HG03439 (cell line): ENCODE measurements around the gene KLHL30.

Experiments used
- ATAC-seq: cut with Tn5 transposase; IDR thresholded peaks from one replicate; pipeline ENCODE4 v1.9.1; 2021; ENCODE audit warnings: mild to moderate bottlenecking, moderate library complexity; ENCODE audit not compliant: unreplicated experiment

KLHL30 gene

DNA sequence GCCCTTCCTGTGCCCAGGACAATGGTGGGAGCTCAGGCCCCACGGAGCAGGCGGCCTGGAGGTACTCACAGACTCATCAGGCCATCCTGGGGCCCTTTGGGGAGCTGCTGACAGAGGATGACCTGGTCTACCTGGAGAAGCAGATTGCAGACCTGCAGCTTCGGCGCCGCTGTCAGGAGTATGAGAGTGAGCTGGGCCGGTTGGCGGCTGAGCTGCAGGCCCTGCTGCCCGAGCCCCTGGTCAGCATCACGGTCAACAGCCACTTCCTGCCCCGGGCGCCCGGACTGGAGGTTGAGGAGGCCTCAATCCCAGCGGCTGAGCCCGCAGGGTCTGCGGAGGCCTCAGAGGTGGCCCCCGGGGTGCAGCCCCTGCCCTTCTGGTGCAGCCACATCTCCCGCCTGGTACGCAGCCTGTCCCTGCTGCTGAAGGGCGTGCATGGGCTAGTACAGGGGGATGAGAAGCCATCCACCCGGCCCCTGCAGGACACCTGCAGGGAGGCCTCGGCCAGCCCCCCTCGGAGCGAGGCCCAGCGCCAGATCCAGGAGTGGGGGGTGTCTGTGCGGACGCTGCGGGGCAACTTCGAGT lies 8.3 kb upstream of the KLHL30 start:
- no peak for ATAC-seq

DNA sequence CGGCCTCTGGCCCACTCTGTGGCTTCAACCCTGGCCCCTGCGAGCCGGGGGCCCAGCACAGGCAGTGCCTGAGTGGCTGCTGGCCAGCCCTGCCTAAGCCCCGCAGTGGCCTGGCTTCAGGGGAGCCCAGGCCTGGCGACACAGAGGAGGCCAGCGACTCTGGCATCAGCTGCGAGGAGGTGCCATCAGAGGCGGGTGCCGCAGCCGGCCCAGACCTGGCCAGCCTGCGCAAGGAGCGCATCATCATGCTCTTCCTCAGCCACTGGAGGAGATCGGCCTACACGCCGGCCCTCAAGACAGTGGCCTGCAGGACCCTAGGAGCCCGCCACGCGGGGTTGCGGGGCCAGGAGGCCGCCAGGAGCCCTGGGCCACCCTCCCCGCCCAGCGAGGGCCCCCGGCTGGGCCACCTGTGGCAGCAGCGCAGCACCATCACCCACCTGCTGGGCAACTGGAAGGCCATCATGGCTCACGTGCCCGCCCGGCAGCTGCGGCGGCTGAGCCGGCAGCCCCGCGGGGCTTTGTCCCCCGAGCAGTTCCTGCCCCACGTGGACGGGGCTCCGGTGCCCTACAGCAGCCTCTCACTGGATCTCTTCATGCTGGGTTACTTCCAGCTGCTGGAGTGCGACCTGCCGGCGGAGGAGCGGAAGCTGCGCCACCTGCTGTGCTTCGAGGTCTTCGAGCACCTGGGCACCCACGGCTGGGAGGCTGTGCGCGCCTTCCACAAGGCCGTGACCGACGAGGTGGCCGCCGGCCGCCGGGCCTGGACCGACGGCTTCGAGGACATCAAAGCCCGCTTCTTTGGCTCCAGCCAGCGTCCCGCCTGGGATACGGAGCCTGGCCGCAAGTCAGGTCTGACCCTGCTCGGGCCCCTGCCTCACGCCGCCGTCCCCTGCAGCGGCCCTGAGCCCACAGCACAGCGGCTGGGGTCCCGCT lies 7.5 kb upstream of the KLHL30 start:
- no peak for ATAC-seq

DNA sequence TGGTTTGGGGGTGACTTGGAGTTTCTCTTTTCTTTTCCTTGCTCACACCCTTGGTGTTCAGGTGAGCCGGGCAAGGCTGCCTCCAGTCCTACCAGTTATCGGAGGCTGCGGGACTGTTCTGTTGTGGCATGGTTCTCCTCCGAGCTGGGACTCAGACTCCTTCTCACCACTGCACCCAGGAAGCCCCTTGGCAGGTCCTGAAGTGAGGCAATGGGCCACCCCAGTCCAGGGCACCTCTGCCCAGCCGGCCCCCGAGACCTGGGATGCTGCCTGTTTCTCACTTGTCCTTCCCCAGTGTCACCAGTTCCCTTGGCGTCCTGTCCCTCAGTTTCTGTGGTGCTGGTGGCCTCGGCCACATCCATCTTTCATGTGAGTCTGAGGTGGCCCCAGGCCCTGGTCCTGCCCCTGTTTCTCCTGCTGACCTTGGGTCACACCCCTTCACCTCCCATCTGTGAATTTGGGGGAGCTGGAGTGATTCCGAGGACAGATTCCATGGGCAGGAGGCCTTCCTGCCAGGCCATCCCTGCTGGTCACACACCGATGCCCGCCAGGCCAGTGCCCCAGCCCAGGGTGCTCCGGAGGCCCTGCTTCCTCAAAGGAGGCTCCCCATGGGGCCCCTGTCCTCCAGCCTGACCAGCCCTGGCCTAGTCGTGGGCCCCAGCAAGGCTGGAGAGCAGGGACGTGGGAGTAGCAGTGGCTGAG lies 6.6 kb upstream of the KLHL30 start:
- no peak for ATAC-seq

DNA sequence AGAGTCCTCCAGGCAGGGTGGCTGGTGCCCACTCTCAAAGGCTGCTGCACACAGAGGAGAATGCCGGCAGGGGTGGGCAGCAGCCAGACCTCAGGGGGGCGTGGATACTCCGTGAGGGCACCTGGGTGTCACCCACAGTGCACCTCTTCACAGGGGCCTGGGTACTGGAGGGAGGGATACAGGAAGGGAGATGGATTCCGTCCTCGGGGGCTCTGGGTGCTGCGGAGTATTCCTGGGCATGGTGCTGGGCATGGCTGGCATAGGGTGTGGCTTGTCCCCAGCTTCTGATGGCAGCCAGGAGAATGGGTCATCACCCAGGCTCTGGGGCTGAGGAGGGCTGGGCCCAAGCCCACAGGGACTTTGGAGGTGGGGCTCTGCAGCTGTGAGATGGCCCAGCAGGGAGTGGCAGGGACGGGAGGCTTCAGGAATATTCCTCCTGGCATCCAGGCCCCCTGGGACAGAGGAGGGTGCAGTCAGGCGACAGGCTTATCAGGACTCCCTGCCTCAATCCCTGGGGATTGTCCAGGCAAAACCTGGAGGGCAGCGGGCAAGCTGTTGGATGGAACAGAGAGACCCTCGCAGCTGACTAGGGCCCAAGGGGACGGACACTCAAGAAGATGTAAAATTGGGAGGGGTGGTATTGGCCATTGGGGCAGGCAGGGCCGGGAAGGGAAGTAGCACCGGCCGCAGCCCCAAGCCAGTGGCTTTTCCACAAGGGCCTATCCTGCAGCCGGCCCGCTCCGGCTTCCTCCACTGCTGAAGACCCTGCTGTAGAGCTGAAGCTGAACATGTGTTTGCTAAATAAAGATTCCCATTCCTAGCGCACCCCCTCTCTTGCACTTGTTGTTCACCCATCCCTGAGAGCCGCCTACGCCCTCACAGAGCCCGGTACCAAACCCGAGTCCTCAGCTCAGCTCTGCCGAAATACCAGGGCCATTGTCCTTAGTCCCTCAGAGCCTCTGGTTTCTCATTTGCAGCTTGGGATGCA lies 5.7 kb upstream of the KLHL30 start:
- ATAC-seq, result no peak

DNA sequence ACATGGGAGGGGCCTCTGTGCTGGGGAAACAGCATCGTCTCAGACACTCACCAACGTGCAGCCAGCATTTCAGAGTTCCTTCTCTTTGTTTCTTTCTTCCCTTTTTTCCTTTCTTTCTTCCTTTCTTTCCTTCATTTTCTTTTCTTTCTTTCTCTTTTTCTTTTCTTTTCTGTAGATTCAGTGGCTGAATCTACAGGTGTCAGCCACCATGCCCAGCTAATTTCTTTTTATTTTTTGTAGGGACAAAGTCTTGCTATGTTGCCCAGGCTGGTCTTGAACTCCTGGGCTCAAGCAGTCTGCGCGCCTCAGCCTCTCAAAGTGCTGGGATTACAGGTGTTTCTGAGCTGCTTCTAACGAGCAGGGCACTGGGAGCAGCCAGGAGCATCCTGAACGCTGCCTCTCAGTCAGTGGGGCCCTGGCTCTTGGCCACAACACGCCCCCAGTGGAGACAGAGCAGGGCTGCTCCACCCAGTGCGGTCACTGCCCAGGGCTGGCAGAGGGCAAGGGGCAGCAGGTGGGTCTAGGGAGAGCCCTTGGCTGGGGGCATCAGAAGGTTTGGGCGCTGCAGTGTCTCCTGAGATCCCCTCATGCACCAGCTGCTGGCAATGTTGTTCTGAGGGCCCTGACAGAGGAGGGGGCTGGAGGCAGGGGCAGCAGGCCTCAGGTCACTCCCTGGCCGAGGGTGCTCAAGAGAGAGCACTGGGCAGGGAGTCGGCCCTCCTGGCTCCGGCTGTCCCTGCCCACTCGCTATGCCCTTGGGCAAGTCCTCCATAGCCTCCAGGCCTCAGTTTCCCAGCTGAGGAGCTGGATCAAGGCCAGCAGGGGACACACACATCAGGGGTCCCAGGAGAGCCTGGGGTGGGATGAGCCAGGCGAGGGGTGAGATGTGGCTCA lies 4.7 kb upstream of the KLHL30 start:
- no peak for ATAC-seq

DNA sequence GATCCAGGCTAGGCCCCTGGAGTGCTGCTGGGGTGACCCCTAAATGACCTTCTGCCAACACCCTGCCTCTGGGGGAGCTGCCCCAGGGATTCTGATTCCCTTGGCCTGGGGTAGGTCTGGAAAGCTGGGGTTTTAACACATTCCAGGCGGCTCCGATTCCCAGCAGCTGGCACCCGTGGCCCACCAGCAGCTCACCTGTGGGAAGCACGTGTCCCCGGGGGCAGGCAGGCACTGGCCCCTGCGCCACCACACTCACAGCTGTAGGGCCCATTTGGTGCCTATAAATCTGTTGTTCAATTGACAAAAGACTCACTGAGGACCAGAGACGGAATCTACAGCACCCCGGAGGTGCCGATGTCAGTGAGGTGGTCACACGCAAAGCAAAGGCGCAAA lies 4.1 kb upstream of the KLHL30 start:
- ATAC-seq, result no peak

DNA sequence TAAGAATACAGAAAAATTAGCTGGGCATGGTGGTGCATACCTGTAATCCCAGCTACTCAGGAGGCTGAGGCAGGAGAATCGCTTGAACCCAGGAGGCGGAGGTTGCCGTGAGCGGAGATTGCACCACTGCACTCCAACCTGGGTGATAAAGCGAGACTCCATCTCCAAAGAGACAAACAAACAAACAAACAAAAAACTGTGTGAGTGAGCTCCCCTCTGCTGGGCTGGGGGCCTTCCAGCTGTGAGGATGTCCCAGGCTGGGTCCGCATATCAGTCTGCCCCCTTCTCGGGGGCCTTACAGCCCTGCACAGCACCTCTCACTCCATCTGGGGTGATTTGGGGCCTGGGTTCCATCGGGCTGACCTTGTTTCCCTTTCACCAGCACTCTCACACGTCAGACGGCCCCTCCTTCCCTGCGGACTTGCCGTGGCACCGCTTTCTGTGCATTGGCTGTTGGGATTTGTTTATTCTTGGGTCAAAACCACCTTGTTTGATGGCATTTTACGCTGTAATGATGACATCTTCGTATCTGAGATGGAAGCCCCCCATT lies 2.8 kb upstream of the KLHL30 start:
- ATAC-seq, result no peak

DNA sequence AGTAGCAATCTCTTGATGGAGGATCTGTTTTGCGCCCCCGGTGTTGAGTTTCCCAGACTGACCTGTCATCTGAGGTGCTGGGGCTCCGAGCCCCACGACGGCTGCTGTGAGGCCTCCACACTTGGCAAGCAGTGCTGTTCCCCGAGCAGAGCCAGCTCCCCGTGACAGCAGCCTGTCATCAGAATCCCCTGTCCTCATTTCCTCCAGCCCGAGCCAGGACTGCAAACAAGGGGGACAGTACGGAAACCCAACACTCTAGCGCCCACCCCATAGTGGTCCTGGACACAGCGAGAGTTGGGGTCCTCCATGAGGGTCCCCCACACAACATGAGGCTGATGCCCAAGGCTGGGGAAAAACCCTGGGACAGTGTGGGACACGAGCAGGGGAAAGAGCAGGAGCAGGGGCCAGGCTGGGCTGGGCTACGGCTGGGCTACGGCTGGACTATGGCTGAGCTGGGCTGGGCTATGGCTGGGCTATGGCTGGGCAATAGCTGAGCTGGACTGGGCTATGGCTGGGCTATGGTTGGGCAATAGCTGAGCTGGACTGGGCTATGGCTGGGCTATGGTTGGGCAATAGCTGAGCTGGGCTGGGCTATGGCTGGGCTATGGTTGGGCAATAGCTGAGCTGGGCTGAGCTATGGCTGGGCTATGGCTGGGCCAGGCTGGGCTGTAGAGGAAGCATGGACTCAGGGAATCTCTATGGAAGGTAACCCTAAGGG lies 1.5 kb upstream of the KLHL30 start:
- ATAC-seq, result no peak

DNA sequence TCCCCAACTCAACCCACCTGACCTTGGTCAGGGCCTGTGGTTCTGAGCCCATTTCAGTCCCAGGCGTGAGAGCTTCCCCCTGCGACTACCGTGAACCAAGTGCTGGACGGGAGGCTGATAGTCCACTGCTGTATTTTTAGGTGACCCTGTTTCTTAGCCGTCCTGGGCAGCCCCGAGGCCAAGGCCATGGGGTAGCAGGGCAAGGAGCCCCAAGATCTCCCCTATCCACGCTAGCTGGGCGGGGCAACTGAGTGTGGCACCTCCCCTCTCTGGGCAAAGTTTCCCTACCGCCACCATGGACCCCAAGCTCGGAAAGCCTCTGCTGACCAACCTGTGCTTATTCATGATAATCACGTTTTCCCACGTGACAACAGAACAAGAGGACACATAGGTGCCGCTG lies 583 bp upstream of the KLHL30 start:
- no peak for ATAC-seq

DNA sequence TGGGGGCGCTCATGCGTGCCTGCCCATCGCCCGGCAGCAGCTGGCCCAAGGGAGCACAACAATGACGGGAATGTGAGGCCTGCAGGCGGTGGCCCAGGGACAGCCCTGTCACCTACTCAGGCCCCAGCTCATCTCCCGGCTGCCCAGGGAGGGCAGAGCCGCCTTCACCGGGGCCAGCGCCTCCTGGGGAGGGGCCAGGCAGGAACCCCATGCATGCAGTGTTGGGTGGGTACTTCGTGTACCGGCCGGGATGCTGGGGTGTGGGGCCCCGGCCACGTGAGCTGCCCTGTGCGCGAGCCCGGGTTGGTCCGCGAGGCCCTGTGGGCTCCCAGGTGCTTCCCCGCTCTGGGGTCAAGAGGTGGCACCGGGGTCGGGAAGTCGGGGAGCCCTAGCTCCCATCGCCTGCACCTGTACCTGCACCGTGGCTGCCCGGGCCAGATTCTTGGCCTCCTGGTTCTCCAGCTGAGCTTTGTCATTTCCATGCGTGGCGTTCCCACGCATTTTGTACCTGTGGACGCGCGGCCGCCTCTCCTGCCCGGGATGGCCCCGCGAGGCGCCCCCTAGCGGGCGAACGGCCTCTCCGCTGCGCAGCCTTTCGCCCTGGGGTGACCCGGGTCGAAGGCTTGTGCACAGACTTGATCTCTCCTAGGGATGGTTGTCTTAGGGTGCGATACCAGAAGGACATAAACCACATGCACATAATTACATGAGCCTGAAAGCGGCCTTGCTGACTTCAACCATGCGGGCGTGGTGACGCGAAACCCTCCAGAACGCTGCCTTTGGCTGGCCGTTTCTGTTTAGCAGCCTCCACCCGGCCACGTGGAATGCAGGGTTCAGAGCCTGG lies 950 bp downstream of the KLHL30 start:
- ATAC-seq, result no peak

DNA sequence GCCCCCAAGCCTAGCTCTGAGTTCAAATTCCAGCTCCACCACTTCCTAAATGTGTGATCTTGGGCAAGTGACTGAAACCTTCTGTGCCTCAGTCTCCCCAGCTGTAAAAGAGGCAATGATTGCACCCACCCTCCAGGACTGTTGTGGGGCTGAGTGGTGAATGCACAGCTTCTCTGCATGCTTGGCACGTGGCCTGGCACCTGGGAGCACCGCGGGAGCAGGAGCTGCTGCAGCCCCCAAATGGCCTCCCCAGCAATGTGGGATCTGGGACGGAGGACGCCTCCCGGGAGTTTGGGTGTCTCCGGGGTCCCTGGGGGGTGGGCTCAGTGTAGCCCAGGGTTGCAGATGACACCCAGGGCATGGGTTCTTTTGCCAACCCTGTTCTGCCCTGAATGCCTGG lies 1.6 kb downstream of the KLHL30 start:
- ATAC-seq, result no peak

DNA sequence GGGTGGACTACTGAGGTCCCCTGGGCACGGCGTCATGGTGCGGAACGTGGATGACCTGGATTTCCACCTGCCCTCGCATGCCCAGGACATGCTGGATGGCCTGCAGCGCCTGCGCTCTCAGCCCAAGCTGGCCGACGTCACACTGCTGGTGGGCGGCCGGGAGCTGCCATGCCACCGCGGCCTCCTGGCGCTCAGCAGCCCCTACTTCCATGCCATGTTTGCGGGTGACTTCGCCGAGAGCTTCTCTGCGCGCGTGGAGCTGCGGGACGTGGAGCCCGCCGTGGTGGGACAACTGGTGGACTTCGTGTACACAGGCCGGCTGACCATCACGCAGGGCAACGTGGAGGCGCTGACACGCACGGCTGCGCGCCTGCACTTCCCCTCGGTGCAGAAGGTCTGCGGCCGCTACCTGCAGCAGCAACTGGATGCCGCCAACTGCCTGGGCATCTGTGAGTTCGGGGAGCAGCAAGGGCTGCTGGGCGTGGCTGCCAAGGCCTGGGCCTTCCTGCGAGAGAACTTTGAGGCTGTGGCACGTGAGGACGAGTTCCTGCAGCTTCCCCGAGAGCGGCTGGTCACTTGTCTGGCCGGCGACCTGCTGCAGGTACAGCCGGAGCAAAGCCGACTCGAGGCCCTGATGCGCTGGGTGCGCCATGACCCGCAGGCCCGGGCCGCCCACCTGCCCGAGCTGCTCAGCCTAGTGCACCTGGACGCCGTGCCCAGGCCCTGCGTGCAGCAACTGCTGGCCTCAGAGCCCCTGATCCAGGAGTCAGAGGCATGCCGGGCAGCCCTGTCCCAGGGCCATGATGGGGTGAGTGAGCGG lies 2.5 kb downstream of the KLHL30 start:
- no peak for ATAC-seq

DNA sequence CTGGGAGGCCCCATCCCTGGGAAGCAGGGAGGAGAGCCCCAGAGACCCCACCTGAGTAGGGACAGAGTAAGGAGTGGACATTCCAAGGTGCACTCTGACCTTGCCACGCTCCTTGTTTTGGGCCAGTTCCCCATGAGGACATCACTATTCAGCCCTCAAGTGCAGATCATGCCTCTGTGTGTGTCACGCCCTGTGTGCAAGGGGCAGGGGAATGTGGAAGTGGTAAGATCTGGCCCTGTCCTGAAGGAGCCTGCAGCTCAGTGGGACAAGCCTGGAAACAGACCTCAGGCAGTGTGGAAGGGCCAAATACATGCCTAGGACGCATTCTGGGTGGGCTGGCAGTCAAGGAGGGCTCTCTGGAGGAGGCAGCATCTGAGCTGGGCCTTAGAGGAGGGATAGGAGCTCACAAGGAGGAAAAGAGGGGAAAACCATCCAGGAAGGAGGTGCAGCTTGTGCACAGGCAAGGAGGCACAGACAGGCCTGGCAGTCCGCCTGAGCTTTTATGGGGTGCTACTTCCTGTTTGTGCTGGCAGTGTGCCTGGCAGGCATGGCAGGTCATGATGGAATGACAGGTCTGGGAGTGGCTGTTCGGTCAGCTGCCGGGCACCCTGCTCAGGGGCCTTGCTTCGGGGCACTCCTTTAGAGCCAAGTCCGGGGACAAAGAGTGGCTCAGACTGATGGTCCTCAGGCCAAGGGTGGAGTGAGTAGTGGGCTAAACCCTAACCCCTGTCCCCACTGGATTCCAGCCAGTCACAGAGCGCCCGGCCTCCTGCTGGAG lies 3.3 kb downstream of the KLHL30 start:
- no peak for ATAC-seq

DNA sequence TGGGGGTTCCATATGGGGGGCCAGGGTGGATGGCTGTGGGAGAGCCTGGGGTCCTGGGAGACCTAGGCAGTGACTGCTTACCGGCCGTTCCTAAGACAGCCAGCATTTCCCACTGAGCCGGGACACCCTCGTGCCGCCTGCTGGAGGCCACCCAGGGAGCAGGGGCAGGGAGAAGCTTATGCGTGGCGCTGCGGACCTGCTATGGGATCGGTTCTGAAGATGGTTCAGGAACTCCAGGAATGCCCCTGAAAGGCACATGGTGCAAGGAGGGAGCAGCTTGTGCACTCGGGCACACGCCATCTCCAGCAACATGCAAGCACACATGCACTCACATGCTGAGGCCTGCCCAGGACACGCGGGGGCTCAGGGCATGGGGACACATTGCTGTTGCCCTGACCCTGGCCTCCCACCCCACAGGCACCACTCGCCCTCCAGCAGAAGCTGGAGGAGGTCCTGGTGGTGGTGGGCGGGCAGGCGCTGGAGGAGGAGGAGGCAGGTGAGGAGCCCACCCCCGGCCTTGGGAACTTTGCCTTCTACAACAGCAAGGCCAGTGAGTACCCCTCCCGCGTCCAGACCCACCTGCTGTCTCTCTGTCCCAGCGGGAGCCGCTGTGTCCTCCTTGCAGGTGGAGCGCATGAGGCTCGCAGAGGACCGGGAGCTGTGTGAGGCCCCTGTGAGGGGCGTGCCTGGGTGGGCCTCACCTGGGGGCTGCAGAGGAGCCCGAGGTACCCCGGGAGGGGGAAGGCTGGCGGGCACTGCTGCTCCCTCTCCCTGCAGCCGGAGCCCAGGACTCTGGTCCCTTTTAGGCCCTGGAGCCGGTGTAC lies 4.1 kb downstream of the KLHL30 start:
- no peak for ATAC-seq

DNA sequence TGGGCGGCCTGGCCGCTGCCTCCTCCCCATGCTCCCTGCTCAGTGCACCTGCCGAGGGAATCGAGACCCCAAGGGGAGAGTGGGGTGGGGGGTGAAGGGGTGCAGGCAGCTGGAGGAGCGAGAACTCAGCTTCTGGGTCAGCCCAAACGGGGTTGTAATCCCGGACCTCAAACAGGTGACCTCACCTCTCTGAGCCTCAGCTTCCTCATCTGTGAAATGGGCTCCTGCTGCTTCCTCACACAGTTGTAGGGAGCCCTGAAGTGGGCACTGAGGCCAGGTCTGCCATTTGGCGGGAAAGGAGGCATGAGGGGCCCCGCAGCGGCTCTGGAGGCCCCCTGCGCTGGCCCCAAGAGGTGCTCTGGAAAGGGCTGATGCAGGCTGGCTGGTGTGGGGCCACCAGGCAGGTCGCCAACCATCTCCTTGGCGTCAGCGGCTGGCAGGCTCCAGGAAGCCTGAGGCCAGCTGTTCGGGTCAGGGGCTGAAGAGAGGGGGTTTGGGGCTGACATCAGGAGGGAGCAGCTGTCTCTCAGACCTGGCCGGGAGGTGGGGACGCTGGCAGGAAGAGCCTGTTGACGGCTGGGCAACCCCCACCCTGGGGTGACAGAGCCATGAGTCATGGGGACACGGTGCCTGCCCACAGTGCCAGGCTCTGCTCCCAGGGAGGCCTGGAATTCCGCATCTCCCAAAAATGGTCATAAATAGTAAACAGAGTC lies 4.9 kb downstream of the KLHL30 start:
- no peak for ATAC-seq
